HepG2 (cell line): ENCODE results near the gene ACOT8. TPM values are rescaled to one million over a fixed set of nuclear protein-coding genes. Genes with fewer than 3 reads are reported as not detected.
A peak's percentile ranks its signal among the peaks of the same experiment; 100 is the strongest.

Experiments used
- ATF7 ChIP-seq, 2 experiments: fragments of 450-650 bp in 1 of 2; sonication (generic) in 1 of 2; formaldehyde crosslinking in 1 of 2; IDR thresholded peaks; 2 replicates each; pipeline versions ENCODE4 v1.4.0 to v1.6.1; 2016 to 2020; ENCODE audit warnings: antibody characterized with exemption in 1 of 2, mild to moderate bottlenecking in 1 of 2, missing genetic modification reagents in 1 of 2
- FUBP1 ChIP-seq: sonication (generic); formaldehyde crosslinking; IDR thresholded peaks from 2 replicates; pipeline ENCODE4 v1.5.1; 2020; ENCODE audit warnings: missing genetic modification reagents, mild to moderate bottlenecking, borderline replicate concordance
- ISX ChIP-seq: sonication (generic); formaldehyde crosslinking; conservative IDR thresholded peaks from 2 replicates; pipeline ENCODE4 v1.5.0; 2020; ENCODE audit warnings: missing genetic modification reagents
- NFATC3 ChIP-seq: sonication (generic); formaldehyde crosslinking; IDR thresholded peaks from 2 replicates; pipeline ENCODE4 v1.5.1; 2020; ENCODE audit warnings: mild to moderate bottlenecking, missing genetic modification reagents
- NFIC ChIP-seq: IDR thresholded peaks from 2 replicates; pipeline ENCODE4 v1.6.1; 2012; ENCODE audit warnings: mild to moderate bottlenecking, low read length, inconsistent platforms
- TEAD3 ChIP-seq: optimal IDR thresholded peaks from 2 replicates; pipeline ENCODE3; 2016; ENCODE audit warnings: borderline replicate concordance
- ZFP37 ChIP-seq: sonication (generic); formaldehyde crosslinking; IDR thresholded peaks from 2 replicates; pipeline ENCODE4 v1.4.0; 2020; ENCODE audit warnings: missing genetic modification reagents, borderline replicate concordance
- ZFYVE20 ChIP-seq: sonication (generic); formaldehyde crosslinking; IDR thresholded peaks from 2 replicates; pipeline ENCODE4 v1.8.0; 2023; ENCODE audit warnings: low read depth, mild to moderate bottlenecking, moderate library complexity, missing genetic modification reagents, borderline replicate concordance
- ZNF136 ChIP-seq: sonication (generic); formaldehyde crosslinking; IDR thresholded peaks from 2 replicates; pipeline ENCODE4 v1.8.1; 2022; ENCODE audit warnings: low read depth, mild to moderate bottlenecking, moderate library complexity, missing genetic modification reagents
- ZNF34 ChIP-seq: sonication (generic); formaldehyde crosslinking; IDR thresholded peaks from 2 replicates; pipeline ENCODE4 v1.4.0; 2020; ENCODE audit warnings: mild to moderate bottlenecking, missing genetic modification reagents, borderline replicate concordance
- ZNF343 ChIP-seq: sonication (generic); formaldehyde crosslinking; IDR thresholded peaks from 2 replicates; pipeline ENCODE4 v1.4.0; 2020; ENCODE audit warnings: mild to moderate bottlenecking, missing genetic modification reagents
- ZNF432 ChIP-seq: sonication (generic); formaldehyde crosslinking; IDR thresholded peaks from 2 replicates; pipeline ENCODE4 v1.5.0; 2020; ENCODE audit warnings: missing genetic modification reagents, mild to moderate bottlenecking, borderline replicate concordance
- ZNF558 ChIP-seq: sonication (generic); formaldehyde crosslinking; IDR thresholded peaks from 2 replicates; pipeline ENCODE4 v1.9.0; 2022; ENCODE audit warnings: mild to moderate bottlenecking, missing genetic modification reagents, borderline replicate concordance
- ZNF564 ChIP-seq: sonication (generic); formaldehyde crosslinking; IDR thresholded peaks from 2 replicates; pipeline ENCODE4 v1.8.1; 2023; ENCODE audit warnings: mild to moderate bottlenecking, missing genetic modification reagents
- polyA plus RNA-seq, 8 experiments: library from polyadenylated mRNA; depleted of rRNA in 3 of 8; stranded (reverse) in 7 of 8; unstranded in 1 of 8; fragments of >200 nt; fragmentation: Illumina TruSeq in 4 of 8; extraction: Trizol in 4 of 8; gene quantifications; 2 replicates each; pipeline versions ENCODE4 v1.2.1 to v1.2.3, GENCODE V29; 2011 to 2016; ENCODE audit warnings: low read depth in 4 of 8, missing spikeins in 1 of 8, mixed read lengths in 1 of 8; ENCODE audit not compliant: insufficient read depth in 1 of 8
- total RNA-seq, 5 experiments: library from RNA; depleted of rRNA; stranded (reverse); fragments of >200 nt; fragmentation: Illumina TruSeq; extraction: Trizol; gene quantifications; 2 replicates each; pipeline ENCODE4 v1.2.3, GENCODE V29; 2016; ENCODE audit warnings: low read depth in 1 of 5
- TF ChIP-seq, protein P1 (sequence below): sonication (generic); formaldehyde crosslinking; IDR thresholded peaks from 2 replicates; pipeline ENCODE4 v1.8.1; 2023; ENCODE audit warnings: mild to moderate bottlenecking, missing genetic modification reagents
- TF ChIP-seq, protein P2 (sequence below): sonication (generic); formaldehyde crosslinking; IDR thresholded peaks from 2 replicates; pipeline ENCODE4 v1.4.0; 2020; ENCODE audit warnings: missing genetic modification reagents, borderline replicate concordance
- TF ChIP-seq, protein P3 (sequence below): IDR thresholded peaks from 2 replicates; pipeline ENCODE4 v1.6.1; 2016; ENCODE audit warnings: low read depth, missing genetic modification reagents, missing compliant biosample characterization

Gene ACOT8
- total and polyA plus RNA-seq, 2 of the 13 experiments (the other 11 are each of a cell fraction or from before 2014, with no cell fraction given), result 31.4 to 45.5 TPM

- TF ChIP-seq, protein P1, sequence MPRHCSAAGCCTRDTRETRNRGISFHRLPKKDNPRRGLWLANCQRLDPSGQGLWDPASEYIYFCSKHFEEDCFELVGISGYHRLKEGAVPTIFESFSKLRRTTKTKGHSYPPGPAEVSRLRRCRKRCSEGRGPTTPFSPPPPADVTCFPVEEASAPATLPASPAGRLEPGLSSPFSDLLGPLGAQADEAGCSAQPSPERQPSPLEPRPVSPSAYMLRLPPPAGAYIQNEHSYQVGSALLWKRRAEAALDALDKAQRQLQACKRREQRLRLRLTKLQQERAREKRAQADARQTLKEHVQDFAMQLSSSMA (CRISPR knock-in tag), result peak; percentile 48
- no peak for TF ChIP-seq ZNF34 (CRISPR knock-in tag)
- peak; percentile 57; the same call in 1 of the 2 replicates for TF ChIP-seq ZFYVE20 (CRISPR knock-in tag)
- no peak for TF ChIP-seq ZNF343 (CRISPR knock-in tag)
- no peak for TF ChIP-seq ZNF136 (CRISPR knock-in tag)
- peak; percentile 80; the same call in 1 of the 2 replicates for TF ChIP-seq ZNF558
- TF ChIP-seq ZFP37 (CRISPR knock-in tag), result no peak
- TF ChIP-seq, protein P2, sequence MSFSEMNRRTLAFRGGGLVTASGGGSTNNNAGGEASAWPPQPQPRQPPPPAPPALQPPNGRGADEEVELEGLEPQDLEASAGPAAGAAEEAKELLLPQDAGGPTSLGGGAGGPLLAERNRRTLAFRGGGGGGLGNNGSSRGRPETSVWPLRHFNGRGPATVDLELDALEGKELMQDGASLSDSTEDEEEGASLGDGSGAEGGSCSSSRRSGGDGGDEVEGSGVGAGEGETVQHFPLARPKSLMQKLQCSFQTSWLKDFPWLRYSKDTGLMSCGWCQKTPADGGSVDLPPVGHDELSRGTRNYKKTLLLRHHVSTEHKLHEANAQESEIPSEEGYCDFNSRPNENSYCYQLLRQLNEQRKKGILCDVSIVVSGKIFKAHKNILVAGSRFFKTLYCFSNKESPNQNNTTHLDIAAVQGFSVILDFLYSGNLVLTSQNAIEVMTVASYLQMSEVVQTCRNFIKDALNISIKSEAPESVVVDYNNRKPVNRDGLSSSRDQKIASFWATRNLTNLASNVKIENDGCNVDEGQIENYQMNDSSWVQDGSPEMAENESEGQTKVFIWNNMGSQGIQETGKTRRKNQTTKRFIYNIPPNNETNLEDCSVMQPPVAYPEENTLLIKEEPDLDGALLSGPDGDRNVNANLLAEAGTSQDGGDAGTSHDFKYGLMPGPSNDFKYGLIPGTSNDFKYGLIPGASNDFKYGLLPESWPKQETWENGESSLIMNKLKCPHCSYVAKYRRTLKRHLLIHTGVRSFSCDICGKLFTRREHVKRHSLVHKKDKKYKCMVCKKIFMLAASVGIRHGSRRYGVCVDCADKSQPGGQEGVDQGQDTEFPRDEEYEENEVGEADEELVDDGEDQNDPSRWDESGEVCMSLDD (CRISPR knock-in tag), result 0 out of 2 replicates have a peak, but pooled peaks have one; percentile 24
- no peak for TF ChIP-seq ISX
- no peak for TF ChIP-seq NFIC
- no peak for TF ChIP-seq ATF7 (IDR thresholded peaks at IDR 0.05)
- TF ChIP-seq ATF7 (CRISPR knock-in tag; IDR thresholded peaks at IDR 0.05), result no peak
- TF ChIP-seq NFATC3 (CRISPR knock-in tag), result no peak
- TF ChIP-seq FUBP1 (CRISPR knock-in tag), result no peak
- TF ChIP-seq TEAD3 (CRISPR knock-in tag), result peak; percentile 19
- no peak for TF ChIP-seq ZNF564
- TF ChIP-seq ZNF432 (CRISPR knock-in tag), result no peak
- TF ChIP-seq, protein P3, sequence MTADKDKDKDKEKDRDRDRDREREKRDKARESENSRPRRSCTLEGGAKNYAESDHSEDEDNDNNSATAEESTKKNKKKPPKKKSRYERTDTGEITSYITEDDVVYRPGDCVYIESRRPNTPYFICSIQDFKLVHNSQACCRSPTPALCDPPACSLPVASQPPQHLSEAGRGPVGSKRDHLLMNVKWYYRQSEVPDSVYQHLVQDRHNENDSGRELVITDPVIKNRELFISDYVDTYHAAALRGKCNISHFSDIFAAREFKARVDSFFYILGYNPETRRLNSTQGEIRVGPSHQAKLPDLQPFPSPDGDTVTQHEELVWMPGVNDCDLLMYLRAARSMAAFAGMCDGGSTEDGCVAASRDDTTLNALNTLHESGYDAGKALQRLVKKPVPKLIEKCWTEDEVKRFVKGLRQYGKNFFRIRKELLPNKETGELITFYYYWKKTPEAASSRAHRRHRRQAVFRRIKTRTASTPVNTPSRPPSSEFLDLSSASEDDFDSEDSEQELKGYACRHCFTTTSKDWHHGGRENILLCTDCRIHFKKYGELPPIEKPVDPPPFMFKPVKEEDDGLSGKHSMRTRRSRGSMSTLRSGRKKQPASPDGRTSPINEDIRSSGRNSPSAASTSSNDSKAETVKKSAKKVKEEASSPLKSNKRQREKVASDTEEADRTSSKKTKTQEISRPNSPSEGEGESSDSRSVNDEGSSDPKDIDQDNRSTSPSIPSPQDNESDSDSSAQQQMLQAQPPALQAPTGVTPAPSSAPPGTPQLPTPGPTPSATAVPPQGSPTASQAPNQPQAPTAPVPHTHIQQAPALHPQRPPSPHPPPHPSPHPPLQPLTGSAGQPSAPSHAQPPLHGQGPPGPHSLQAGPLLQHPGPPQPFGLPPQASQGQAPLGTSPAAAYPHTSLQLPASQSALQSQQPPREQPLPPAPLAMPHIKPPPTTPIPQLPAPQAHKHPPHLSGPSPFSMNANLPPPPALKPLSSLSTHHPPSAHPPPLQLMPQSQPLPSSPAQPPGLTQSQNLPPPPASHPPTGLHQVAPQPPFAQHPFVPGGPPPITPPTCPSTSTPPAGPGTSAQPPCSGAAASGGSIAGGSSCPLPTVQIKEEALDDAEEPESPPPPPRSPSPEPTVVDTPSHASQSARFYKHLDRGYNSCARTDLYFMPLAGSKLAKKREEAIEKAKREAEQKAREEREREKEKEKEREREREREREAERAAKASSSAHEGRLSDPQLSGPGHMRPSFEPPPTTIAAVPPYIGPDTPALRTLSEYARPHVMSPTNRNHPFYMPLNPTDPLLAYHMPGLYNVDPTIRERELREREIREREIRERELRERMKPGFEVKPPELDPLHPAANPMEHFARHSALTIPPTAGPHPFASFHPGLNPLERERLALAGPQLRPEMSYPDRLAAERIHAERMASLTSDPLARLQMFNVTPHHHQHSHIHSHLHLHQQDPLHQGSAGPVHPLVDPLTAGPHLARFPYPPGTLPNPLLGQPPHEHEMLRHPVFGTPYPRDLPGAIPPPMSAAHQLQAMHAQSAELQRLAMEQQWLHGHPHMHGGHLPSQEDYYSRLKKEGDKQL (CRISPR knock-in tag), result no peak
Measured at GRCh38 chr20:45812157-45813005, 44.8 kb downstream of the ACOT8 start, which contains the start of gene UBE2C (continued).
